Measurements from ENCODE around the gene SLC34A1.

Gene SLC34A1

DNA sequence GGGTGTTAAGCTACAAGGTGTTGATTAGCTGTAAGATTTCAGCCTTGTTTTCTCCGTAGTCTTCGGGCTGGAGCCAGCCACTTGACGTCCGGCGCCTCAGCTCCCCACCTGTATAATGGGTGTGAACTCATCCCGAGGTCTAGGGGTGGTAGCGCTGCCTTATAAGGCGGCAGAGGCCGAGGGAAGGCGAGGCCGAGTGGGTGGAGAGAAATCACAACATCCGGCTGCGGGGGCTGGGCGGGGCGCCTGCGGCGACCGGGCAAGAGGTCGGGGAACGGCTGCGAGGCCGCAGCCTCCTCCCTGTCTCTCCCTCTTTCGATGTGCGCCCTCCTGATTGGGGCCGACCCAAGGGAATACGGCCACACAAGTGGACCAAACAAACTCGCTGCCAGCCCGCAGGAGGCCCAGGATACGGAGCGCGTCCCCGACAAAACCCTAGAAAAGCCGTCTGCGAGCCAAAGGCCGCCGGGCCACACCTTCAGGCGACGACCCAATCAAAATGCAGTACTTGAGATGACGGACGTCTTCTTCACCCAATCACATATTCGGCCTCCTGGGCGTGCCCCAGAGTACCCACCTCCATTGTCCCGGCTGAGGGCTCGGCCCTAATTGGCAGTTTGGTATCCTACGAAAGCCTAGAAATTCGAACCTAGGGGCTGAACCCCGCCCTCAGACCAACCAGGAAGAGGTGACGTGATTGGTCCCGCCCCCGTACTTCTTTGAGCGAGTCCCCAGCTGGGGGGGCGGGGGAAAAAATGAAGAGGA is 41.7 kb downstream of the SLC34A1 start:
- ChIA-PET CTCF (interaction anchor here (1.1 to 6.0 kb wide), 11 partner anchors 11 to 116 kb away, joined by 3 to 47 read pairs (median 5); no protein-coding TSS in a partner anchor), POLR2A (interaction anchor here (0.6 to 1.4 kb wide), 8 partner anchors 9 to 71 kb away, joined by 3 to 6 read pairs (median 3); partner anchors contain the start of genes PDLIM7 and PRR7)
- TF ChIP-seq, protein P1, sequence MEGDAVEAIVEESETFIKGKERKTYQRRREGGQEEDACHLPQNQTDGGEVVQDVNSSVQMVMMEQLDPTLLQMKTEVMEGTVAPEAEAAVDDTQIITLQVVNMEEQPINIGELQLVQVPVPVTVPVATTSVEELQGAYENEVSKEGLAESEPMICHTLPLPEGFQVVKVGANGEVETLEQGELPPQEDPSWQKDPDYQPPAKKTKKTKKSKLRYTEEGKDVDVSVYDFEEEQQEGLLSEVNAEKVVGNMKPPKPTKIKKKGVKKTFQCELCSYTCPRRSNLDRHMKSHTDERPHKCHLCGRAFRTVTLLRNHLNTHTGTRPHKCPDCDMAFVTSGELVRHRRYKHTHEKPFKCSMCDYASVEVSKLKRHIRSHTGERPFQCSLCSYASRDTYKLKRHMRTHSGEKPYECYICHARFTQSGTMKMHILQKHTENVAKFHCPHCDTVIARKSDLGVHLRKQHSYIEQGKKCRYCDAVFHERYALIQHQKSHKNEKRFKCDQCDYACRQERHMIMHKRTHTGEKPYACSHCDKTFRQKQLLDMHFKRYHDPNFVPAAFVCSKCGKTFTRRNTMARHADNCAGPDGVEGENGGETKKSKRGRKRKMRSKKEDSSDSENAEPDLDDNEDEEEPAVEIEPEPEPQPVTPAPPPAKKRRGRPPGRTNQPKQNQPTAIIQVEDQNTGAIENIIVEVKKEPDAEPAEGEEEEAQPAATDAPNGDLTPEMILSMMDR (IDR thresholded peaks at IDR 0.05; ENCODE audit: insufficient read depth, low read length, missing control alignments), result no peak
- peak overlapping the region; percentile 69 for H3K4me3 ChIP-seq (ENCODE audit: low read depth, low read length)
- peak; percentile 100 for DNase-seq (ENCODE audit: low read depth, low spot score)

- CTCF ChIA-PET, result interaction anchor here (0.7 to 6.0 kb wide), 15 partner anchors 10 to 117 kb away, joined by 3 to 47 read pairs (median 4); no protein-coding TSS in a partner anchor
- TF ChIP-seq, protein P1 (IDR thresholded peaks at IDR 0.05; ENCODE audit: insufficient read depth, low read length, missing control alignments), result no peak
- POLR2A ChIA-PET, result interaction anchor here (0.6 to 1.4 kb wide), 7 partner anchors 13 to 71 kb away, joined by 3 to 6 read pairs (median 3); partner anchors contain the start of genes PDLIM7 and PRR7
- peak within 1 kb of the TSS; percentile 74 for H3K4me3 ChIP-seq (ENCODE audit: low read depth, low read length)
- DNase-seq (ENCODE audit: low read depth, low spot score), result no peak
Observed at GRCh38 chr5:177426566-177427210, 42.5 kb downstream of the SLC34A1 start, which contains the start of gene GRK6. Gene GRK6 (plus strand): TSS chr5:177426676. CDS start chr5:177426846, 170 bp downstream.

- TF ChIP-seq, protein P1 (IDR thresholded peaks at IDR 0.05; ENCODE audit: insufficient read depth, low read length, missing control alignments), result no peak
- ChIA-PET CTCF (interaction anchor here (0.7 to 6.0 kb wide), 16 partner anchors 9 to 118 kb away, joined by 3 to 47 read pairs (median 4); no protein-coding TSS in a partner anchor), POLR2A (interaction anchor here (0.7 to 1.4 kb wide), 2 partner anchors 19 to 70 kb away, joined by 5 to 6 read pairs; partner anchors contain the start of genes PDLIM7 and PRR7)
- DNase-seq (ENCODE audit: low read depth, low spot score), result no peak
- H3K4me3 ChIP-seq (ENCODE audit: low read depth, low read length), result peak overlapping the region; percentile 74
Observed at GRCh38 chr5:177427211-177427822, 43.1 kb downstream of the SLC34A1 start.

DNA sequence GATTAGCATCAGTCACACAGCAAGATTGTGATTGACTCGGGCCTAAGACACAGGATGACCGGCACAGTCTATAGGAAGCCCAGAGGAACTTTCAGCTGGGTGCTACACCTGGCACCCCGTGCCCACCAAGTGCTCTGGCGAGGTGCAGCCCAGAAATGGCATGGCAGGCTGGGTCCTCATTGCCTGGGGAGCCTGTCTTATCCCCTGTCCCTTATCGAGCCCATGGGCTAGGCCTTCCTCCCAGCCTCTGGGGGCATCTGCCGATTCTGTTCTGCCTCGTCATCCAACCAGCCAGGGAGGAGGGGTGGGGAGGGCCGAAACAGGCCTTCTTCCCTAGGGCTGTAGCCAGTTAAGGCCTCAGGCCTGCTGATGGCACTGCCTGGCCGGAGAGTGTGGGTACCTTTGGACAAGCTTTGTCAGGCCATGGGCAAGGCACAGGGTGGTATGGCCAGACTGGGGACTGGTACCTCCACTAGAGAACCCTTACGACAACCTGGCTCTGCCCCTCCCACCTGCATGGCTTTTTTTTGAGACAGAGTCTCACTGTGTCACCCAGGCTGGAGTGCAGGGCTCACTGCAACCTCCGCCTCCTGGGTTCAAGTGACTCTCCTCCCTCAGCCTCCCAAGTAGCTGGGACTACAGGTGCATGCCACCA is 43.8 kb downstream of the SLC34A1 start:
- TF ChIP-seq, protein P1 (IDR thresholded peaks at IDR 0.05; ENCODE audit: insufficient read depth, low read length, missing control alignments), result no peak
- ChIA-PET POLR2A (no interaction called here), CTCF (interaction anchor here (1.0 to 6.0 kb wide), 13 partner anchors 9 to 119 kb away, joined by 3 to 47 read pairs (median 6); no protein-coding TSS in a partner anchor)
- peak overlapping the region; percentile 0; the same call in 1 of the 2 replicates for H3K4me3 ChIP-seq (ENCODE audit: low read depth, low read length)
- DNase-seq (ENCODE audit: low read depth, low spot score), result no peak

DNA sequence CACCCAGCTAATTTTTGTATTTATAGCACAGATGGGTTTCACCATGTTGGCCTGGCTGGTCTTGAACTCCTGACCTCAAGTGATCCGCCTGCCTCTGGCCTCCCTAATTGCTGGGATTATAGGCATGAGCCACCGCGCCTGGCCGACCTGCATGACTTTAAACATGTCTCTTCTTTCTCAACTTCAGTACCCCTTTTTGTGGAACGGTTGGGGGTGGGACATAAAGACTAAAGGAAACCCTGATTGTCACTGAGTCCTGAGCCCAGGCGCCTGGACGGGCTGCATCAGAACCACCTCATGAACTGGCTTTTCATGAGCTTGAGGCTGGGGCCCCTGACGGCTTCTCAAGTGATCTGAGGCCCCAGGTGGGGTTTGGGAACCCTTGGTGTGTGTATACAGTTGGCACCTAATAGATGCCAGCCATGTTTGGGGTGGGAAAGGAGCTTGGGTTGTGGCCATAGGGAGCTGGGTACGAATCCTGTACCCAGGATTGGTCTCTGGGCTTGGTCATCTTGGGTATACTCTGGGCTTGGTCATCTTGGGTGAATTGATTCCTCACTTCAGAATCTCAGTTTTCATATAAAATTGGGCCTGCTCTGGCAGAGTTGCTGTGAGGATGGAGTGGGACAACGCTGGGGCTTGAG is 44.5 kb downstream of the SLC34A1 start:
- CTCF ChIA-PET, result interaction anchor here (1.4 to 6.0 kb wide), 7 partner anchors 11 to 60 kb away, joined by 3 to 47 read pairs (median 7); no protein-coding TSS in a partner anchor

More for the DNA sequence above, 44.5 kb downstream of the SLC34A1 start:
- TF ChIP-seq, protein P1 (IDR thresholded peaks at IDR 0.05; ENCODE audit: insufficient read depth, low read length, missing control alignments), result no peak
- POLR2A ChIA-PET, result no interaction called here
- no peak overlapping the region for H3K4me3 ChIP-seq (ENCODE audit: low read depth, low read length)
- no peak for DNase-seq (ENCODE audit: low read depth, low spot score)
